Measurements from ENCODE around the gene CCDC198. TPM values are rescaled to one million over a fixed set of nuclear protein-coding genes. Genes with fewer than 3 reads are reported as not detected.

CCDC198 gene
- total and polyA plus RNA-seq, 2 donors (not counting 1 experiment from before 2014, with no cell fraction given) = not detected

DNA sequence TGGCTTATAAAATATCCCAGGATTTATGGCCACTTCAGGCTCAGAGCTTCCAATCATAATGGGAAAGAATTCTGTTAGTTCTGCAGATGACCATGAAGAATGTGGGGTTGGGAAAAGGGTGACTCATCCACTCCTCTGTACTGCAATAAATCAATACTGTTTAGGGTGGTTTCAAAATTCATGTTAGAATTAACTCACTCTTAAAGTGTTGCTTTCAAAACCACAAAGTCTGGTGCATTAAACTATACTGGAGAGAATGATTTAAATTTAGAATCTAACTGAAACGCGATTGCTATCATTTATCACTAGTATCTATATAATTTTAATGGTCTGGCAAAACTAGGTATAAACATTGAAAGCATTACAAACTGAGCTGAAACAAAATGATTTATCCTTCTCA lies 798 bp downstream of the CCDC198 start:
- H3K9ac ChIP-seq (ENCODE audit: low read length) = no peak overlapping the region
- WGBS (ENCODE audit: insufficient coverage) = no CpG with 5 or more reads among the region's 2 CpGs
- no peak overlapping the region for H3K4me3 Mint-ChIP-seq
- no peaks in the 10 kb centered on the region for H3K36me3 ChIP-seq (replicated peaks in 1 of 2; ENCODE audit: control extremely low read depth in 1 of 2, control insufficient read depth in 1 of 2, extremely low read depth in 1 of 2, insufficient read depth in 2 of 2, low read length in 1 of 2)
- ChIA-PET POLR2A (no interaction called here), CTCF (no interaction called here)
- DNase-seq = no peak
- no peak overlapping the region for H3K27ac Mint-ChIP-seq
- no peak overlapping the region for H3K4me2 ChIP-seq (replicated peaks; ENCODE audit: low read depth, low read length, poor library complexity, severe bottlenecking)
- H3K27me3 ChIP-seq (replicated peaks in 1 of 4; ENCODE audit: control extremely low read depth in 1 of 4, control insufficient read depth in 3 of 4, insufficient read depth in 4 of 4, low read length in 3 of 4) = peaks cover 0 to under 1% (median 0%) of the 10 kb centered on the region in 4 experiments
- H3K9me3 Mint-ChIP-seq (ENCODE audit: insufficient read depth) = no peaks in the 10 kb centered on the region
- no peak overlapping the region for H3K4me3 ChIP-seq (ENCODE audit: control extremely low read depth in 1 of 5, extremely low read depth in 1 of 5, insufficient read depth in 1 of 5, low read depth in 2 of 5, low read length in 4 of 5)
- H3K9me3 ChIP-seq (ENCODE audit: control extremely low read depth in 1 of 3, control insufficient read depth in 2 of 3, insufficient read depth in 1 of 3, low read length in 2 of 3) = peaks cover 0 to 1% (median 0%) of the 10 kb centered on the region in 3 donors
- no peak for TF ChIP-seq EZH2 (IDR thresholded peaks at IDR 0.05; ENCODE audit: borderline replicate concordance, insufficient read depth, low read depth, low read length, poor library complexity, severe bottlenecking)
- TF ChIP-seq, protein P1, sequence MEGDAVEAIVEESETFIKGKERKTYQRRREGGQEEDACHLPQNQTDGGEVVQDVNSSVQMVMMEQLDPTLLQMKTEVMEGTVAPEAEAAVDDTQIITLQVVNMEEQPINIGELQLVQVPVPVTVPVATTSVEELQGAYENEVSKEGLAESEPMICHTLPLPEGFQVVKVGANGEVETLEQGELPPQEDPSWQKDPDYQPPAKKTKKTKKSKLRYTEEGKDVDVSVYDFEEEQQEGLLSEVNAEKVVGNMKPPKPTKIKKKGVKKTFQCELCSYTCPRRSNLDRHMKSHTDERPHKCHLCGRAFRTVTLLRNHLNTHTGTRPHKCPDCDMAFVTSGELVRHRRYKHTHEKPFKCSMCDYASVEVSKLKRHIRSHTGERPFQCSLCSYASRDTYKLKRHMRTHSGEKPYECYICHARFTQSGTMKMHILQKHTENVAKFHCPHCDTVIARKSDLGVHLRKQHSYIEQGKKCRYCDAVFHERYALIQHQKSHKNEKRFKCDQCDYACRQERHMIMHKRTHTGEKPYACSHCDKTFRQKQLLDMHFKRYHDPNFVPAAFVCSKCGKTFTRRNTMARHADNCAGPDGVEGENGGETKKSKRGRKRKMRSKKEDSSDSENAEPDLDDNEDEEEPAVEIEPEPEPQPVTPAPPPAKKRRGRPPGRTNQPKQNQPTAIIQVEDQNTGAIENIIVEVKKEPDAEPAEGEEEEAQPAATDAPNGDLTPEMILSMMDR (IDR thresholded peaks at IDR 0.05) = no peak
- H3K27me3 Mint-ChIP-seq = peaks cover 19% of the 10 kb centered on the region
- no peak overlapping the region for H2AFZ ChIP-seq (ENCODE audit: insufficient read depth, low read depth, low read length, poor library complexity, severe bottlenecking)
- H4K20me1 ChIP-seq (ENCODE audit: control insufficient read depth, insufficient read depth, low read length, poor library complexity, severe bottlenecking) = no peaks in the 10 kb centered on the region
- no peaks in the 10 kb centered on the region for H3K4me1 Mint-ChIP-seq
- intact Hi-C loops (cut with micrococcal nuclease) = no loop called here
- H3K27ac ChIP-seq (ENCODE audit: low read length in 2 of 2) = no peak overlapping the region
- ATAC-seq (ENCODE audit: low read depth) = no peak
- no peaks in the 10 kb centered on the region for H3K4me1 ChIP-seq (ENCODE audit: control insufficient read depth in 2 of 2, insufficient read depth in 2 of 2, low read length in 2 of 2)
- no peaks in the 10 kb centered on the region for H3K79me2 ChIP-seq (ENCODE audit: control insufficient read depth, insufficient read depth, low read length)

DNA sequence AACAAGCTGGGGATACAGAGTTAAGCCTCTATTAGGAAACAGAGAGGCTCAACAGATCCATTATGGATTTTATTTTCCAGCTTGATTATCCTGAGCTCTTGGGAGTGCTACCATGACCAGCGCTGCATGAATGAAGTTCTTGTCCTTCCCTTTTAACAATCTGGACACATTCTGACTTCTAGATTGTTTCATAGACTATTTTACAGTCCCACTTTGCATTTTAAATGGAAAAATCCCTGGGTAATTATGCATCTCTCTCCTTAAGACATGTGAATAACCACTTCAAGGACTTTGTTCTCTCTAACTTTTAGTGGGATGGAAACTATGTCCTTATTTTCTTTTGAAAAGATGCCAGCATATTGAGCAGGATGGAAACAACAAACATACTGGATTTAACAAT lies 2.0 kb downstream of the CCDC198 start:
- no peaks in the 10 kb centered on the region for H3K79me2 ChIP-seq (ENCODE audit: control insufficient read depth, insufficient read depth, low read length)
- DNase-seq (no peak), ATAC-seq (ENCODE audit: low read depth) (no peak)
- Mint-ChIP-seq H3K27me3 (peaks cover 15% of the 10 kb centered on the region), H3K27ac (no peak overlapping the region), H3K9me3 (ENCODE audit: insufficient read depth) (no peaks in the 10 kb centered on the region), H3K4me3 (no peak overlapping the region), H3K4me1 (no peaks in the 10 kb centered on the region)
- H4K20me1 ChIP-seq (ENCODE audit: control insufficient read depth, insufficient read depth, low read length, poor library complexity, severe bottlenecking) = no peaks in the 10 kb centered on the region
- peaks cover 0 to 3% (median 0%) of the 10 kb centered on the region in 4 experiments for H3K27me3 ChIP-seq (replicated peaks in 1 of 4; ENCODE audit: control extremely low read depth in 1 of 4, control insufficient read depth in 3 of 4, insufficient read depth in 4 of 4, low read length in 3 of 4)
- peaks cover 0 to 3% of the 10 kb centered on the region in 2 donors for H3K4me1 ChIP-seq (ENCODE audit: control insufficient read depth in 2 of 2, insufficient read depth in 2 of 2, low read length in 2 of 2)
- no peak overlapping the region for H3K4me2 ChIP-seq (replicated peaks; ENCODE audit: low read depth, low read length, poor library complexity, severe bottlenecking)
- H3K36me3 ChIP-seq (replicated peaks in 1 of 2; ENCODE audit: control extremely low read depth in 1 of 2, control insufficient read depth in 1 of 2, extremely low read depth in 1 of 2, insufficient read depth in 2 of 2, low read length in 1 of 2) = no peaks in the 10 kb centered on the region
- H3K9ac ChIP-seq (ENCODE audit: low read length) = no peak overlapping the region
- no peak overlapping the region for H3K27ac ChIP-seq (ENCODE audit: low read length in 2 of 2)
- peaks cover 0 to 1% (median 0%) of the 10 kb centered on the region in 3 donors for H3K9me3 ChIP-seq (ENCODE audit: control extremely low read depth in 1 of 3, control insufficient read depth in 2 of 3, insufficient read depth in 1 of 3, low read length in 2 of 3)
- H3K4me3 ChIP-seq (ENCODE audit: control extremely low read depth in 1 of 5, extremely low read depth in 1 of 5, insufficient read depth in 1 of 5, low read depth in 2 of 5, low read length in 4 of 5) = no peak overlapping the region
- TF ChIP-seq EZH2 (IDR thresholded peaks at IDR 0.05; ENCODE audit: borderline replicate concordance, insufficient read depth, low read depth, low read length, poor library complexity, severe bottlenecking) = no peak
- TF ChIP-seq, protein P1 (IDR thresholded peaks at IDR 0.05) = no peak
- intact Hi-C loops (cut with micrococcal nuclease) = no loop called here
- ChIA-PET POLR2A (no interaction called here), CTCF (interaction anchor here (0.8 kb wide), 1 partner anchor 374 kb away, joined by 3 read pairs; the partner anchor contains the start of gene SLC35F4)
- 100% methylated on average over 1 of the region's 1 CpG for WGBS (ENCODE audit: insufficient coverage)
- no peak overlapping the region for H2AFZ ChIP-seq (ENCODE audit: insufficient read depth, low read depth, low read length, poor library complexity, severe bottlenecking)

Data from B cell (primary cell).